HG02938 (cell line): ENCODE measurements around the gene KCNMA1.
A peak's percentile ranks its signal among the peaks of the same experiment; 100 is the strongest.

Source experiments
- ATAC-seq: cut with Tn5 transposase; IDR thresholded peaks from one replicate; pipeline ENCODE4 v1.9.1; 2021; ENCODE audit warnings: mild to moderate bottlenecking, moderate library complexity; ENCODE audit not compliant: unreplicated experiment

The KCNMA1 gene

DNA sequence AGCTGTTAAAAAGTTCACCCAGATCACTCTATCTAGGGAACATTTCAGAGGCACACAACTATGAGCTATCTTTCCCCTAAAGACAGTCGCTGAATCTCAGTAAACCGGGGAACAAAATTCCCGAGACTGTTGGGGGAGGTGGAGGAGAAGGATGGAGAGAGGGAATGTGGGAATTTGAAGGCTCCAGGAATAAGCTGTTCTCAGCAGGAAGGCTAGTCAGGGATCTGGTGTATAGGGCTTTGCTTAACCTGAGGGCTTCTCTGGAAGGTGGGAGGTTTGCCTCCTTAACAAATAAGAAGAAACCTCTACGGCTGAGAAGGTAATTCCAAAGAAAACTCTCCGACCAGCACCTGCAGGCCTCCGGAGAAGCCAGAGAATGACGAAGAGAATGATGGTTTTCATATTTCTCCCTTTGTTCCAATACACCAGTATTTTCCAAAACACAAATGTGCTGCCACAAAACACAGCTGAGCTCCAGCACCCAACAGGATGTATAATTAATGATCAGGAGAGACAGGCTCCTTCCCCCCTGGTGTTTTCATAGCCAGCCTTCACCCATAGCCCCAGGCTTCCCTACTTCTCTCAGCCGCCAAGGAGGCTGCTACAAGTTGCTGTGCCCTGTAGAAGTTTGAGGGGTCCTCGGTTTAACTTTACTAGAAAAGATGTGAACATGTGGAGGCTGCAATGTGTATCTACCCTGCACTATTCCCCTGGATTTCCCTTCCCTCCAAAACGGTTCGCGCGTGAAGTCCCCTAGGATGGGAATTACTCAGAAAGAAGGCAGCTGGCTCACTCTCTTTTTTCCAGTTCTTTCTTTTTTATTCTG is 2.0 kb downstream of the KCNMA1 start:
- ATAC-seq: no peak

DNA sequence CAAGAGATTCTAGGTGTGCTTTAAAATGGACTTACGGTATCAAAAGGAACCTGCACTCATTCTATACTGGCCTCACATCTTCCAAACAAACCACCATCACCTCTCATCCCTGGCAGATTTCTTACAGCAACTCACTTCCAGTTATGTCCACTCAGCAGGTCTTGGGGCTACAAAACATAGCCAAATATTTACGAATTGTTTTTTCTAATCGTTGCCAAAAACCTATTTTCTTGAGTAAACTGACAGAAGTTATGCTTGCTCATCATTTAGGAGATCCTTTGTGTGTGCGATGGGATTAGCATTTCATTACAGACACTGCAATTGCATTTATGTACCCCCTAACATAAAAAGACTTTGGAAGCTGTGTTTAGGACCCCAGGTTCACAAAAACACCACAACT is 2.7 kb downstream of the KCNMA1 start:
- ATAC-seq: no peak

DNA sequence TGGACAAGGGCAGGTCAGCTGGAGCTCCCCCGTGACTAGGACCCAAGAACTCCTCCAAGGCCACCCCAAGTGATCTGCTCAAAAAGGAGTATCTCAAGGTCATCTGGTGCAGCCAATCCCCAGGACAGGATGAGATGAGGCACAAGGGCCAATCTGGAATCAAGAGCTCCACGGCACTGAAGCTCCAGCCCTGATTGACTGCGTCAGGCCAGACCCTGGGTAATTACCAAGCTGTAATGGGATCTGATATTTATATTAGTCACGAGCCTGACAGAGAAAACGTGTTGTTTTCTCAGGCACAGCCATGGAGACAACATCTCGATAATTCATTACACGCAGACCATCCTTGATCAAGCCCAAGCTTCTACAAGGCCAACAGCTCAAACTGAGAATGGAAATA is 4.2 kb downstream of the KCNMA1 start:
- no peak for ATAC-seq

GRCh38 chr10:77631241-77631640 is 6.4 kb downstream of the KCNMA1 start:
- no peak for ATAC-seq

DNA sequence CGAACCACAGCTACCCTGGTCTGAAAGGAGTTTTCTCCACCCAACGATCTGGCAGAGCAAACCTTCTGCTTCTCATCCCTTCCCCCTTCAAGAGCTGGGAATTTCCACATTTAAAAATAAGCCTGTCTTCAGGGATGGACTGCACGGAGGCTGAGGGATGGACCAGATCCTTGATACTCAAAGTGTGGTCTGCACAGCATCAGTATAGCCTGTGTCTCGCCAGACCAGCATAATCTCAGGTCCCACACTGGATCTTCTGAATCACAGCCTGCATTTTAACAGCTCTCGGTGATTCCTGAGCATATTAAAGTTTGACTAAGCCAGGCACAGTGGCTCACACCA is 7.1 kb downstream of the KCNMA1 start:
- ATAC-seq: no peak

- ATAC-seq: no peak
These were observed 7.7 kb downstream of the KCNMA1 start for GRCh38 chr10:77629775-77630506.

- ATAC-seq: no peak
These were observed 8.5 kb downstream of the KCNMA1 start for GRCh38 chr10:77628906-77629730.

GRCh38 chr10:77626266-77626935 is 11.2 kb downstream of the KCNMA1 start:
- ATAC-seq: no peak

DNA sequence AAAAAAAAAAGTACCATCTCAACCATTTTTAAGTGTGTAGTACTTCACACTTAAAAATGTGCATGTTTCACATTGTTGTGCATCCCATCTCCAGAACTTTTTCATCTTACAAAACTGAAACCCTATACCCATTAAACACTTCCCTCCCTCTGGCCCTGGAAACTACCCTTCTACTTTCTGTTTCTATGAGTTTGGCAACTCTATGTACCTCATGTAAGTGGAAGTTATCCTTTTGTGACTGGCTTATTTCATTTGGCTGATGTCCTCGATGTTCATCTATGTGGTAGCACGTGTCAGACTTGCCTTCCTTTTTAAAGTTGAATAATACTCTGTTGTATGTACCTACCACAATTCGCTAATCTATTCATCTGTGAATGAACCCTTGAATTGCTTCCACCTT is 12.2 kb downstream of the KCNMA1 start:
- ATAC-seq: no peak

DNA sequence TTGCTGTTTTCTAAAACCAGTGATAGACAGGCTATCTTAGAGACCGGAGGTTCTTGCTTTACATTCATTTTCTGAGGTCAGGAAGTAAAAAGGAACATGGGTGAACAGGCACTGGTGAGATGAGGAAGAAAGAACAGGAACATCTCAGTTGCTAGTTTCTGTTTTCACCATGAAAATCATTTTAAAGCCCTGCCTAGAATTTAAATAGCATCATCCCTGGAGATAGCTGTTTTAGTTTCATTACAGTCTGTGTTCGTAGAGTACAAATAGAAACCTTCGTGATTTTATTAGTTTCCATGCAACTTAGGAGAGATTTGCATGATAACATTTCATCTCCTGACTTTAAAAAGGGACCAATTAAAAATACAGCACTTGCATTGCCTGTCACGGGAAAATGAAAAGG is 14.7 kb downstream of the KCNMA1 start:
- ATAC-seq: peak; percentile 73

DNA sequence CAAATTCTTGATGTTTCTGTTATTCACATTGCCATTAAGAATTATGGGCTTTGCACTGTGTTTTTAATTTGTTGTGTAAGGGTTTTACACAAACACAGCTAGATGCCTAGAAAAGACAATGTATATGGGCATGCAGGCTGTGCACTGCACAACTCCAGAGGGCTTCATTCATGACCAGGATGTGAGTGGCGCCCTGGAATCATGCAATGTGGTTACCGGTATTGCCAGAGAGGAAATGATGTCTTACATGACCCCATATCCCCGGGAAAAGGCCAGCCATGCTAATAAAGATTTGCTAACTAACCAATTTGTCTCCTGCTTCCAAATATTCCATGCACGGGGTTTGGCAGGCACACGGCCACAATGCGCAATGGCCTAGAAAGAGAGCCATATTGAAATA is 16.9 kb downstream of the KCNMA1 start:
- no peak for ATAC-seq

GRCh38 chr10:77619964-77620703 is 17.5 kb downstream of the KCNMA1 start:
- no peak for ATAC-seq

- no peak for ATAC-seq
These were observed 19.5 kb downstream of the KCNMA1 start for GRCh38 chr10:77618117-77618516.

DNA sequence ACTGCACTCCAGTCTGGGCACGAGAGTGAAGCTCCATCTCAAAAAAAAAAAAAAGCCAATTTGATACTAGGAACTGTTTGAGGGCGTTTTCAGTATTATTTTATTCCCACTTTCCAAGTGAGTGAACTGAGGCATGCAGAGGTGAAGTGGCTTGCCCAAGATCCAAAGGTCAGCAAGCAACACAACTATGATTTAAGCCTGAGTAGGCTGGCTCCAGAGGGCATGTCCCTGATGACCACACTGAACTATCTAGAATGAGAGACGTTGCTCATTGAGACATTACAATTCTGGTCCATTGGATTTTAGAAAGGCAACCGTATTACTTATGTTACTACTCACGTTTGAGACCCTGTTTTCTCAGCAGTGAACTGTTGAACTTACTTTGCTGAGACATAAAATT is 20.8 kb downstream of the KCNMA1 start:
- no peak for ATAC-seq

DNA sequence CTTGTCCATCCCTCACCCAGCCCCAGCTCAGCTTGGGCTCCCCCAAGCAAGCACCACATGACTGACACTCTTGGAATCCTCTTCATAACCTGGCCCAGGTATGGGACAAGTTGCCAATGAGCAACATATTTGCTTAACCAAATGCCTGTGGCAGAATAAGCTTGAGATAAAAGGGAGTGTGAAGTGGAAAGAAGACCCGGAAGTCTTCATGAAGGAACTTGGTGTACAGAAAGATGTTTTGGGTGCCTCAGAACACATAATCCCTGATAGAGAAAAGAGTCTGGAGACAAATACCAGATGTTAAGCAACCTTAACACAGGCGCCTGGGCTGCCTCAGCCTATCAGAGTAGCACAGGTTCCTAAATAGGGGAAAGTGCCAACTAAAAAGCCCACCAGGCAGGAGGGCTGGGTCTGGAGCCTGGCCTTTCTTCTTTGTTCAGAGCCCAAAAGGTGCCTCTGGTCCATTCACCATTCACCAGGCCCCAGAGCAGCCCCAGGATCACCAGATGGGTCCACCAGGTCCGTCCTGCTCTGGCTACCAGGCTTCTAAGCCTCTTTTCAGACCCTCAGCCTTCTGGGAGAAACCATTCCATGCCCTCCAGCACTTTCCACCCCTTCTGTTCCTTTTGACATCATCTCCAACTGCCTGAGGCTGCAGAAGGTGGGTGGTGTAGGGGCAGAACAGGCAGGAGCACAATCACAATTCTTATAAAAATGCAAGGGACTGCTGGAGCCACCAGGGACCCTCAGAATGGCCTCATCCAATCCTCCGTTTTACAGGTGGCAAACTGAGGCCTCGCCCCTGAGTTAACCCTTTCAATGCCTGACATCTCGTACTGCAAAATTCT is 22.6 kb downstream of the KCNMA1 start:
- no peak for ATAC-seq

DNA sequence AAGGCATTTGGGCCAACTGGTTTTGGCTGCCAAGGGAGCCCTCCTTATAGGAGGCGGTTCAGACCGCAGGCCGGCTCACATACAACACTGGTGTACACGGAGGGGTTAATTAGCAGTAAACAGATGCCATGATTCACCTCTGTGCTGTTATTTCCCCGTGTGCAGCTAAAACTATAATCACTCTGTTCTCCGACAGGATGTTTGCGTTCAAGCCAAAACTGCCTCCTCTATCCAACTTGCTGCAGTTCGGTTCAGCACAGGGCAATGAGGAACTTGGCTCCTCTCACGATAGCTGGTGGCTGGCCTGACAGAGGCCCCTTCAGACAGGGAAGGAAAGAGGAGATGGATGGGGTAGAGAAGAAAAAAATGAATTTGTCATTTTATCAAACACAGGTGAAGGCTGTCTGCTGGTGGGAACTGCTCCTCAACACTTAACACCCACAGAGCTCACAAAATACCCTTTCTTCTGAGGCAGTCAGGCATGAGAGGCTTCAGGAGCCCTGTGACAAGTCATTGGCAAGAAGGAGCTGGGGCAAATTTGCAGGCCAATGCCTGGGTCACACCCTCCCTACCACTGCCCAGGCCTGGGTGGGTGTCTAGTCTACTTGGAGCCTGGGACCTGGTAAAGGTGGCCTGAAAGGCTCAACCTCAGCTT is 24.0 kb downstream of the KCNMA1 start:
- ATAC-seq: no peak

GRCh38 chr10:77611670-77612069 is 25.9 kb downstream of the KCNMA1 start:
- no peak for ATAC-seq

GRCh38 chr10:77611221-77611620 is 26.4 kb downstream of the KCNMA1 start:
- ATAC-seq: no peak

GRCh38 chr10:77609781-77610272 is 27.8 kb downstream of the KCNMA1 start:
- ATAC-seq: no peak
